Natural killer cell (primary cell): ENCODE data around the gene PCYT1B. TPM values are rescaled to one million over a fixed set of nuclear protein-coding genes. Genes with fewer than 3 reads are reported as not detected.

Experiments used
- ATAC-seq, 3 donors: fragments of 150-1000 bp in 2 of 3; fragments of 200-7000 bp in 1 of 3; cut with Tn5 transposase; 1 replicate in 1 of 3; 2 replicates in 2 of 3; pipeline ENCODE4 v1.10.0; 2021; ENCODE audit warnings: mild to moderate bottlenecking in 2 of 3, moderate library complexity in 2 of 3
- DNase-seq, 2 donors: peaks; one replicate each; pipeline versions ENCODE4 v3.0.0 to v3.0.0-alpha.2; 2013 to 2021; ENCODE audit warnings: mixed read lengths in 1 of 2
- H3K27ac ChIP-seq: one replicate; pipeline ENCODE4 v1.5.1; 2013; ENCODE audit warnings: mild to moderate bottlenecking, low read length
- H3K27me3 ChIP-seq: one replicate; pipeline ENCODE4 v1.6.1; 2013; ENCODE audit warnings: low read length; ENCODE audit not compliant: control insufficient read depth, insufficient read depth
- H3K36me3 ChIP-seq: one replicate; pipeline ENCODE4 v1.6.1; 2013; ENCODE audit warnings: low read length; ENCODE audit not compliant: control insufficient read depth, insufficient read depth
- H3K4me1 ChIP-seq: one replicate; pipeline ENCODE4 v1.6.1; 2013; ENCODE audit warnings: low read length; ENCODE audit not compliant: control insufficient read depth, insufficient read depth
- H3K4me3 ChIP-seq: one replicate; pipeline ENCODE4 v1.5.1; 2013; ENCODE audit warnings: low read length
- H3K9me3 ChIP-seq: one replicate; pipeline ENCODE4 v1.6.1; 2013; ENCODE audit warnings: low read length; ENCODE audit not compliant: control insufficient read depth, insufficient read depth
- H3K27ac Mint-ChIP-seq, 2 donors: one replicate each; pipeline ENCODE4 v1.8.0; 2022; ENCODE audit warnings: mild to moderate bottlenecking in 2 of 2, mixed read lengths in 2 of 2, moderate library complexity in 1 of 2
- H3K27me3 Mint-ChIP-seq, 2 donors: one replicate each; pipeline ENCODE4 v1.8.0; 2022; ENCODE audit warnings: low read depth in 2 of 2, mixed read lengths in 2 of 2
- H3K36me3 Mint-ChIP-seq: one replicate; pipeline ENCODE4 v1.8.0; 2022; ENCODE audit warnings: mixed read lengths
- H3K4me1 Mint-ChIP-seq, 2 donors: one replicate each; pipeline ENCODE4 v1.8.0; 2022; ENCODE audit warnings: mixed read lengths in 2 of 2
- H3K4me3 Mint-ChIP-seq: one replicate; pipeline ENCODE4 v1.8.0; 2022; ENCODE audit warnings: mild to moderate bottlenecking, moderate library complexity, mixed read lengths
- H3K9me3 Mint-ChIP-seq, 2 donors: one replicate each; pipeline ENCODE4 v1.8.0; 2022; ENCODE audit warnings: mixed read lengths in 2 of 2
- WGBS: methylation state at CpG from one replicate; pipeline ENCODE4 v1.1.7; 2013; ENCODE audit warnings: missing lambda C conversion rate; ENCODE audit not compliant: insufficient coverage; 5-methylcytosine and 5-hydroxymethylcytosine counted together
- intact Hi-C: fragments of 100-400 bp; cut with micrococcal nuclease; formaldehyde crosslinking; loops from one replicate; pipeline ENCODE4 v1.14.2; 2022
- total RNA-seq, 4 donors: library from RNA; stranded (reverse); fragments of 120-200 nt in 1 of 4; gene quantifications; one replicate each; pipeline versions ENCODE4 v1.2.3 to v1.2.4, GENCODE V29; 2013 to 2022
- TF ChIP-seq, protein P1 (sequence below): fragments of 200-600 bp; IDR thresholded peaks from one replicate; pipeline ENCODE4 v1.8.0; 2022; ENCODE audit warnings: antibody characterized with exemption

The PCYT1B gene
- total RNA-seq, 3 donors from 2014 or later (not counting 1 experiment from before 2014, with no cell fraction given), result 0.41 to 0.48 (median 0.42) TPM

DNA sequence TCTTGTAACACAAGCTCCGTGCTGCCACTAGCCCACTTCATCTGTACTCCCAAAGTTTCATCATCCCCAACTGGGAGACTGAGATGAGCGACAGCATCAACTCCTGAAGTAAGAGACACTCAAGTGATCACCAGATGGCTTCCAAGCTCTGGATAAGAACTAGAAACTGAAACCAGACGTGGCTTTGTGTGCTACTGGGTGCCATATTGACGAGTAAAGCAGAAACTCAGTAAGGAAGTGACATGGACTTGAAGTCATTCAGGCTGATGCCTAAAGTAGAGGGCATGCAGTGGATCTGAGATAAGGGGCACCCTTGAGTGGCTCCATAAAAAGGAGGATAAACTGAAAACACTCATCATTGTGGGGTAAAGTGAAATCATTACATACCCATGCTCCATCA lies 72.4 kb downstream of the PCYT1B start:
- no peak overlapping the region for H3K4me3 Mint-ChIP-seq
- Histone ChIP-seq H3K27ac (no peak overlapping the region), H3K4me1 (no peaks in the 10 kb centered on the region), H3K9me3 (no peaks in the 10 kb centered on the region), H3K4me3 (no peak overlapping the region), H3K36me3 (no peaks in the 10 kb centered on the region), H3K27me3 (no peaks in the 10 kb centered on the region)
- intact Hi-C loops, result no loop called here
- ATAC-seq (no peak), DNase-seq (no peak)
- peaks cover 0 to 6% of the 10 kb centered on the region in 2 donors for H3K27me3 Mint-ChIP-seq
- H3K27ac Mint-ChIP-seq, result no peak overlapping the region
- WGBS, result 89% methylated on average over 4 of the region's 4 CpGs
- no peaks in the 10 kb centered on the region for H3K36me3 Mint-ChIP-seq
- no peaks in the 10 kb centered on the region for H3K4me1 Mint-ChIP-seq
- TF ChIP-seq, protein P1, sequence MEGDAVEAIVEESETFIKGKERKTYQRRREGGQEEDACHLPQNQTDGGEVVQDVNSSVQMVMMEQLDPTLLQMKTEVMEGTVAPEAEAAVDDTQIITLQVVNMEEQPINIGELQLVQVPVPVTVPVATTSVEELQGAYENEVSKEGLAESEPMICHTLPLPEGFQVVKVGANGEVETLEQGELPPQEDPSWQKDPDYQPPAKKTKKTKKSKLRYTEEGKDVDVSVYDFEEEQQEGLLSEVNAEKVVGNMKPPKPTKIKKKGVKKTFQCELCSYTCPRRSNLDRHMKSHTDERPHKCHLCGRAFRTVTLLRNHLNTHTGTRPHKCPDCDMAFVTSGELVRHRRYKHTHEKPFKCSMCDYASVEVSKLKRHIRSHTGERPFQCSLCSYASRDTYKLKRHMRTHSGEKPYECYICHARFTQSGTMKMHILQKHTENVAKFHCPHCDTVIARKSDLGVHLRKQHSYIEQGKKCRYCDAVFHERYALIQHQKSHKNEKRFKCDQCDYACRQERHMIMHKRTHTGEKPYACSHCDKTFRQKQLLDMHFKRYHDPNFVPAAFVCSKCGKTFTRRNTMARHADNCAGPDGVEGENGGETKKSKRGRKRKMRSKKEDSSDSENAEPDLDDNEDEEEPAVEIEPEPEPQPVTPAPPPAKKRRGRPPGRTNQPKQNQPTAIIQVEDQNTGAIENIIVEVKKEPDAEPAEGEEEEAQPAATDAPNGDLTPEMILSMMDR, result no peak
- no peaks in the 10 kb centered on the region for H3K9me3 Mint-ChIP-seq

DNA sequence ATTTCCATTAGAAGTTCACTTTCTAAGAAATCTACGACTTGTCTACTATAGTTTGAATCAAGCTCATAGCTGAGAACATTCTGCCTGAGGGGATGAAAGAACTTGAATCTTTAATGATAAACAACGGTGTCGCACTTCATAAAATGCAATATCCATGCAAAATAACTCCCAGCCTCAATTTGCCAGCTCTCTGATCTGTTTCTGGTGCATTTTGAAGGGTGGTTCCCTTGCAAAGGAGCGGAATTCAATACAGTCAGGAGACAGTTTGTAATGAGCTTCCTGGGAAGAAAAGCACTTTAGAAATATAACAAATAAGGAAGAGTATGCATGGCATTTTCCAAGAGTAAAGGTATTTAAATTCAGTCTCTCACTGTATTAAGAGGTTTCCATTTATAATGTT lies 80.0 kb downstream of the PCYT1B start:
- no peak overlapping the region for H3K27ac ChIP-seq
- no peaks in the 10 kb centered on the region for H3K4me1 Mint-ChIP-seq
- H3K27ac Mint-ChIP-seq, result no peak overlapping the region
- H3K4me1 ChIP-seq, result no peaks in the 10 kb centered on the region
- H3K9me3 ChIP-seq, result no peaks in the 10 kb centered on the region
- peaks cover 0 to 3% of the 10 kb centered on the region in 2 donors for H3K27me3 Mint-ChIP-seq
- 60% methylated on average over 1 of the region's 4 CpGs for WGBS
- H3K4me3 ChIP-seq, result no peak overlapping the region
- TF ChIP-seq, protein P1, result no peak
- H3K4me3 Mint-ChIP-seq, result no peak overlapping the region
- H3K9me3 Mint-ChIP-seq, result no peaks in the 10 kb centered on the region
- no peaks in the 10 kb centered on the region for H3K36me3 Mint-ChIP-seq
- intact Hi-C loops, result no loop called here
- DNase-seq, result no peak
- ATAC-seq, result no peak
- H3K36me3 ChIP-seq, result no peaks in the 10 kb centered on the region
- H3K27me3 ChIP-seq, result no peaks in the 10 kb centered on the region

DNA sequence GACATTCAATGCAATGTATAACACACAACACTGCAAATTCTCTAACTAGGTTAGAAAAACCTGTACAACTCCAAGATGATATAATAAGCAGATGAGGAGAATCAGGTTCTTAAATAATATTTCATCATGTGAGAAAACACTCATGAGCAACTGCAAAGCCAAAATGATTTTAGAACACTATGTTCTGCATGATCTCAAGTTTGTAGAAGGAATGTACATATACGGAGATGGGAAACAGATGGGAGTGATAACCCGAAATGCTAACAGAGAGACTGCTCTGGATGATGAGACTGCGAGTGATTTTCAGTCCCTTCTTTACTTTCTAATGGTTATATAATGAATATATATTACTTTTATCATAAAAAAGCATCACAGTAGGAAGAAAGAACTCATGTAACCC lies 80.9 kb downstream of the PCYT1B start:
- H3K27me3 Mint-ChIP-seq, result peaks cover 0 to 3% of the 10 kb centered on the region in 2 donors
- Histone ChIP-seq H3K36me3 (no peaks in the 10 kb centered on the region), H3K4me3 (no peak overlapping the region), H3K4me1 (no peaks in the 10 kb centered on the region), H3K27me3 (no peaks in the 10 kb centered on the region), H3K9me3 (no peaks in the 10 kb centered on the region), H3K27ac (no peak overlapping the region)
- no peaks in the 10 kb centered on the region for H3K9me3 Mint-ChIP-seq
- intact Hi-C loops, result no loop called here
- H3K27ac Mint-ChIP-seq, result no peak overlapping the region
- ATAC-seq, result no peak
- TF ChIP-seq, protein P1, result no peak
- no peak for DNase-seq
- H3K4me3 Mint-ChIP-seq, result no peak overlapping the region
- WGBS, result 86% methylated on average over 1 of the region's 3 CpGs
- no peaks in the 10 kb centered on the region for H3K4me1 Mint-ChIP-seq
- H3K36me3 Mint-ChIP-seq, result no peaks in the 10 kb centered on the region

DNA sequence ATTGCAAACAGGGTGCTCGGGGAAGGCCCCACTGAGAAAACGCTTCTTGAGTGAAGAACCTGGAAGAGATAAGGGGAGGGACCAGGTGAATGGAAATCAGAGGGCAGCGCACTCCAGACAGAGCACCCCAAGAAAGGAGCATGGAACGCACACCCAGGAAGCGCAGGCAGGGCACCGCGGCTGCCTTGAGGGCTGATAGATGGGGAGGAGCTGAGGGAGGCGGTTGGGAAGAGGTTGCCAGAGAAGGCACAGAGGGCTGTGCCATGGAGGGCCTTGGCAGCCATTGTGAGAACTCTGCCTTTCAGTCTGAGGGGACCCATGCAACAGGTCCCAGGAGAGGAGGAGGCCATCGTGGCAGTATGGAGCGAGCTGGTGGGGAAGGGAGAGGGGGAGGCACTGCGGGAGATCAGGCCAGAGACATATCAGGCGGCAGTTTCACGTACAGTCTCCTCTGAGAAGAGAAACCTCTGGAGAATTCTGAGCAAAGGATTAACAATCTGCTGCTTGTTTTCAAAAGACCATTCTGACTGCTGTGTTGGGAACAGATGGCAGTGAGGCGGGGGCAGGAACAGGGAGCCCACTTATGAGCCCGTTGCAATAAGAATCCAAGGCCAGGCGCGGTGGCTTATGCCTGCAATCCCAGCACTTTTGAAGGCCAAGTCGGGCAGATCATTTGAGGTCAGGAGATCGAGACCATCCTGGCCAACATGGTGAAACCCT lies 83.7 kb downstream of the PCYT1B start:
- no peak for DNase-seq
- Histone ChIP-seq H3K9me3 (no peaks in the 10 kb centered on the region), H3K4me1 (no peaks in the 10 kb centered on the region), H3K36me3 (no peaks in the 10 kb centered on the region), H3K27me3 (no peaks in the 10 kb centered on the region), H3K27ac (no peak overlapping the region), H3K4me3 (no peak overlapping the region)
- Mint-ChIP-seq H3K36me3 (no peaks in the 10 kb centered on the region), H3K4me3 (no peak overlapping the region), H3K9me3 (no peaks in the 10 kb centered on the region), H3K4me1 (no peaks in the 10 kb centered on the region), H3K27me3 (no peaks in the 10 kb centered on the region), H3K27ac (no peak overlapping the region)
- WGBS, result 96% methylated on average over 17 of the region's 19 CpGs
- ATAC-seq, result no peak
- TF ChIP-seq, protein P1, result no peak
- intact Hi-C loops, result no loop called here
